Keratinocyte (primary cell): ENCODE results near the gene DCP1B.

Experiments
- EZH2 ChIP-seq: IDR thresholded peaks from one replicate; pipeline ENCODE4 v1.6.1; 2012; ENCODE audit warnings: inconsistent platforms, mild to moderate bottlenecking, low read length, moderate library complexity
- TF ChIP-seq, protein P1 (sequence below), 3 experiments: IDR thresholded peaks in 1 of 3; conservative IDR thresholded peaks in 1 of 3; optimal IDR thresholded peaks in 1 of 3; 2 replicates in 2 of 3; 3 replicates in 1 of 3; pipeline versions ENCODE3 to v1.5.1; 2011; ENCODE audit warnings: low read length in 3 of 3, mild to moderate bottlenecking in 3 of 3, moderate library complexity in 2 of 3, control low read depth in 1 of 3, inconsistent platforms in 1 of 3; ENCODE audit not compliant: insufficient read depth in 2 of 3; ENCODE audit errors: extremely low read depth in 1 of 3

DNA sequence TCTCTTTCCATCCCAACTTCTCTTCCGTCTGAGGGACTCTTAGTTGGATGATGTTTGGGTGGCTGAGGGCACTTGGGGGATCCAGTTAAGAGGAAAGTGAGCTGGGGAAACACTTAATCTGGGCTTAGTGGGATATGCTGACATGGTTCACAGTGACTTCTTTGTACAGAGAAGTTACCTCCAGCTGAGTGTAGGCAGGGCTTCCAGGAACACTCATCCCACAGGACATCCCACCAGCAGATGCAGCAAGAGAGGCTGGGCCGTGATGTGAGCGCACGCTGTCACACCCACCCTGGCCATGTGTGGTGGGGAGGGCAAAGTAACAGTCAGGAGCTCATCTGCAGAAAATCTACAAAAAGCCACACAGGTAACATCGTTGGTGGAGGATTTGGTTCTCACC, 85.0 kb downstream of the DCP1B start:
- TF ChIP-seq, protein P1, sequence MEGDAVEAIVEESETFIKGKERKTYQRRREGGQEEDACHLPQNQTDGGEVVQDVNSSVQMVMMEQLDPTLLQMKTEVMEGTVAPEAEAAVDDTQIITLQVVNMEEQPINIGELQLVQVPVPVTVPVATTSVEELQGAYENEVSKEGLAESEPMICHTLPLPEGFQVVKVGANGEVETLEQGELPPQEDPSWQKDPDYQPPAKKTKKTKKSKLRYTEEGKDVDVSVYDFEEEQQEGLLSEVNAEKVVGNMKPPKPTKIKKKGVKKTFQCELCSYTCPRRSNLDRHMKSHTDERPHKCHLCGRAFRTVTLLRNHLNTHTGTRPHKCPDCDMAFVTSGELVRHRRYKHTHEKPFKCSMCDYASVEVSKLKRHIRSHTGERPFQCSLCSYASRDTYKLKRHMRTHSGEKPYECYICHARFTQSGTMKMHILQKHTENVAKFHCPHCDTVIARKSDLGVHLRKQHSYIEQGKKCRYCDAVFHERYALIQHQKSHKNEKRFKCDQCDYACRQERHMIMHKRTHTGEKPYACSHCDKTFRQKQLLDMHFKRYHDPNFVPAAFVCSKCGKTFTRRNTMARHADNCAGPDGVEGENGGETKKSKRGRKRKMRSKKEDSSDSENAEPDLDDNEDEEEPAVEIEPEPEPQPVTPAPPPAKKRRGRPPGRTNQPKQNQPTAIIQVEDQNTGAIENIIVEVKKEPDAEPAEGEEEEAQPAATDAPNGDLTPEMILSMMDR (optimal IDR thresholded peaks at IDR 0.05 in 1 of 3, IDR thresholded peaks at IDR 0.05 in 1 of 3, conservative IDR thresholded peaks at IDR 0.05 in 1 of 3; ENCODE audit: extremely low read depth in 1 of 3, insufficient read depth in 2 of 3, low read length in 3 of 3) = no peak
- no peak for TF ChIP-seq EZH2
